Tibial nerve (tissue), 4 donors: ENCODE results near the gene SUV39H1. TPM values are rescaled to one million over a fixed set of nuclear protein-coding genes. Genes with fewer than 3 reads are reported as not detected.

Source experiments
- DNase-seq, 2 donors: peaks; one replicate each; pipeline ENCODE4 v3.0.0-alpha.2; 2019; ENCODE audit warnings: low spot score in 2 of 2
- H3K27ac ChIP-seq, 4 donors: fragments of 200-600 bp; sonication (generic) in 3 of 4; one replicate each; pipeline ENCODE4 v1.5.1; 2017 to 2019; ENCODE audit warnings: mild to moderate bottlenecking in 1 of 4
- H3K27me3 ChIP-seq, 2 donors: fragments of 200-600 bp; sonication (generic) in 1 of 2; one replicate each; pipeline versions ENCODE4 v1.5.1 to v1.6.0; 2017 to 2019
- H3K36me3 ChIP-seq, 3 donors: fragments of 200-600 bp; sonication (generic); one replicate each; pipeline ENCODE4 v1.5.1; 2018 to 2019
- H3K4me1 ChIP-seq, 4 donors: fragments of 200-600 bp; sonication (generic) in 3 of 4; one replicate each; pipeline ENCODE4 v1.5.1; 2017 to 2019
- H3K4me3 ChIP-seq, 4 donors: fragments of 200-600 bp; sonication (generic) in 3 of 4; one replicate each; pipeline ENCODE4 v1.5.1; 2017 to 2019; ENCODE audit warnings: mild to moderate bottlenecking in 1 of 4, moderate library complexity in 1 of 4
- H3K9me3 ChIP-seq, 4 donors: fragments of 200-600 bp; sonication (generic) in 3 of 4; one replicate each; pipeline ENCODE4 v1.5.1; 2017 to 2019
- EP300 ChIP-seq, 2 donors: sonication (generic); formaldehyde crosslinking; IDR thresholded peaks; one replicate each; pipeline ENCODE4 v1.6.1; 2017; ENCODE audit warnings: antibody characterized with exemption in 2 of 2, mild to moderate bottlenecking in 1 of 2
- POLR2A ChIP-seq, 2 donors: fragments of 450-650 bp; IDR thresholded peaks; one replicate each; pipeline ENCODE4 v1.6.1; 2017; ENCODE audit warnings: antibody characterized with exemption in 2 of 2, mild to moderate bottlenecking in 2 of 2, moderate library complexity in 2 of 2
- WGBS, 2 donors: methylation state at CpG; one replicate each; pipeline ENCODE4 v1.1.5; 2018; 5-methylcytosine and 5-hydroxymethylcytosine counted together
- total RNA-seq, 4 donors: library from RNA; depleted of rRNA; stranded (reverse); fragments of >200 nt; gene quantifications; one replicate each; pipeline ENCODE4 v1.1.0, GENCODE V29; 2016
- TF ChIP-seq, protein P1 (sequence below), 5 experiments: fragments of 200-600 bp in 3 of 5; fragments of 450-650 bp in 2 of 5; sonication (generic) in 3 of 5; IDR thresholded peaks; one replicate each; pipeline ENCODE4 v1.5.1; 2016 to 2019; ENCODE audit warnings: antibody characterized with exemption in 5 of 5, mild to moderate bottlenecking in 3 of 5, moderate library complexity in 2 of 5

SUV39H1 gene
- total RNA-seq, 4 donors from 2014 or later: 4.2 to 10.0 (median 5.2) TPM

DNA sequence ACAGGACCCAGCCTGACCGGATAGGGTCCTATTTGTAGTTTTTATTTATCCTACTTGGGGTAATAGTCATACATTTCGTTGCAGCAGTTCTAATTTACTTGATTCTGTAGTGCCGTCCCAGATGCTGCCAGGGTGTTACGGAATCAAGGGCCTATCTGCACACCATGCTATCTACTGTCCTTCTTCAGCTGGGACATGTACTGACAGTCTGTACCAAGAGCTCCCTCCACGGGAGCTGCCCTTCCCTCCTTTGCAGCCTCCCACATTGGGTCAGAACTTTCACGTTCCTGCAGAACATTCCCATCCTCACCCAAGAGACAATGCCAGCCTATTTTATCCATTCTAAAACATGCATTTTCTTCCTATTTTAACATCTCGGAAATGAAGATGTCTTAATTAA is 6.7 kb downstream of the SUV39H1 start:
- peaks cover 0 to 76% (median 0%) of the 10 kb centered on the region in 3 donors for H3K36me3 ChIP-seq
- TF ChIP-seq POLR2A (IDR thresholded peaks at IDR 0.05): no peak
- TF ChIP-seq, protein P1, sequence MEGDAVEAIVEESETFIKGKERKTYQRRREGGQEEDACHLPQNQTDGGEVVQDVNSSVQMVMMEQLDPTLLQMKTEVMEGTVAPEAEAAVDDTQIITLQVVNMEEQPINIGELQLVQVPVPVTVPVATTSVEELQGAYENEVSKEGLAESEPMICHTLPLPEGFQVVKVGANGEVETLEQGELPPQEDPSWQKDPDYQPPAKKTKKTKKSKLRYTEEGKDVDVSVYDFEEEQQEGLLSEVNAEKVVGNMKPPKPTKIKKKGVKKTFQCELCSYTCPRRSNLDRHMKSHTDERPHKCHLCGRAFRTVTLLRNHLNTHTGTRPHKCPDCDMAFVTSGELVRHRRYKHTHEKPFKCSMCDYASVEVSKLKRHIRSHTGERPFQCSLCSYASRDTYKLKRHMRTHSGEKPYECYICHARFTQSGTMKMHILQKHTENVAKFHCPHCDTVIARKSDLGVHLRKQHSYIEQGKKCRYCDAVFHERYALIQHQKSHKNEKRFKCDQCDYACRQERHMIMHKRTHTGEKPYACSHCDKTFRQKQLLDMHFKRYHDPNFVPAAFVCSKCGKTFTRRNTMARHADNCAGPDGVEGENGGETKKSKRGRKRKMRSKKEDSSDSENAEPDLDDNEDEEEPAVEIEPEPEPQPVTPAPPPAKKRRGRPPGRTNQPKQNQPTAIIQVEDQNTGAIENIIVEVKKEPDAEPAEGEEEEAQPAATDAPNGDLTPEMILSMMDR (IDR thresholded peaks at IDR 0.05): no peak
- TF ChIP-seq EP300 (IDR thresholded peaks at IDR 0.05): no peak
- WGBS, 2 donors: 71 to 74% methylated on average over 7 of the region's 7 CpGs

DNA sequence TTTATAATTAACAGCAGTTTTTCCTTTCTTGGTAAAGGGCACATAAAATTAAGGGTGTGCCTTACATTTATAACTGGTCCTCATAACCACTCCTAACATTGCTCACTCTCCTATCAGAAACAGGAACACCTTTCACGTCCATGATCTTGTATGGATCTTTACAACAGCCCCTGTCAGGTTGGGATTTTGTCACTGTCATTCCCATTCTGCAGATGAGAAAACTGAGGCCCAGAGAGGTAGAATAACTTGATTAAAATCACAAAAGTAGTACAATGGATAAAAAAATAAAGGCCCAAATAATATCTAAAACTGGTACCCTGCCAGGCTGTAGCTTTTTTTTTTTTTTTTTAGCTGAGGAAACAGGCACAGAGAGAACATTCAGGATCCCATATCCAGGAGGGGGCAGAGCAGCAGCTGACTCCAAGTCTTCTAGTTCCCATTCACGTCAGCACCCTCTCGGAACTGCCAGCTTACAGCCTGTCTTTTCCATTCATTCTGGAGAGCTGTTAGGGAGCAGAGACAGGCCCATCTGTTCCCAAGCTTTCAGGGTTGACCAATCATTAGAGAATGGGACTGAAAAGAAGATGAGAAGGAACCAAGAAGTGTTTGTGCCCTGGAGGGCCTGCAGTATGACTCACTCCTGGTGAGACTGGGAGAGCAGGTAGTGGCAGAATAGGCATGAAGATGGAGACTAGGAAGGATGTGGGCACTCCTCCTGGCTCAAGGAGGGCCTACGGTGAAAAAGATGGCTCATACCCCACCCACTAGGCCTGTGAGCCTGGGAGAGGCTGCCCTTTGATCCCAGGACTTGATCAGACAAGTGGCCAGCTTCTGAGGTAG is 7.3 kb downstream of the SUV39H1 start:
- DNase-seq: no peak
- Histone ChIP-seq H3K4me3 (no peak overlapping the region), H3K9me3 (no peaks in the 10 kb centered on the region), H3K36me3 (peaks cover 0 to 76% (median 0%) of the 10 kb centered on the region in 3 donors), H3K27ac (peak overlapping the region in 1 of 4 donors; percentile 11), H3K4me1 (no peaks in the 10 kb centered on the region), H3K27me3 (no peaks in the 10 kb centered on the region)
- TF ChIP-seq POLR2A (IDR thresholded peaks at IDR 0.05): no peak
- no peak for TF ChIP-seq EP300 (IDR thresholded peaks at IDR 0.05)
- TF ChIP-seq, protein P1 (IDR thresholded peaks at IDR 0.05): no peak
- 41 to 61% methylated on average over 4 of the region's 4 CpGs for WGBS, 2 donors

More for the DNA sequence above, 6.7 kb downstream of the SUV39H1 start:
- DNase-seq: no peak
- no peak overlapping the region for H3K4me3 ChIP-seq
- H3K9me3 ChIP-seq: no peaks in the 10 kb centered on the region
- no peaks in the 10 kb centered on the region for H3K27me3 ChIP-seq
- no peaks in the 10 kb centered on the region for H3K4me1 ChIP-seq
- no peak overlapping the region for H3K27ac ChIP-seq

DNA sequence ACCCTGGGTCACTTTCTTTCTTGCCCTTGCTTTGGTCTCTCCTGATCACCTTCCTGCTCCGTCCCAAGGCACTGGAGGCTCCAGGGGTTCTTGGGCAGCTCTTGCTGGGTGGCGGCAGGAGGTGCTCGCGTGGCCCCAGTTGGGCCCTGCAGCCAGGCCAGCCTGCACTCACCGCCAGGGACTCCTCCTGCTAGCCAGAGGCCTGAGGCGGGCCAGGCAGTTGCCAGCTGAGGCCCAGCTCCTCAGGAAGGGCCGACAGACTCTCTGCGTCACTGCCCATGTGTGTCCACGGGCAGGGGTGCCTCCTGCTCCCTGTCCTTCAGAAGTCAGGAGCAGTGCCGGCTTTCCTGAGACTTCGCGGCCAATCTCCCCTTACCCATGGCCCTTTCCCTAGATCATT is 9.3 kb downstream of the SUV39H1 start:
- Histone ChIP-seq H3K4me3 (no peak overlapping the region), H3K36me3 (peaks cover 0 to 56% (median 0%) of the 10 kb centered on the region in 3 donors), H3K4me1 (no peaks in the 10 kb centered on the region), H3K9me3 (no peaks in the 10 kb centered on the region), H3K27ac (no peak overlapping the region), H3K27me3 (no peaks in the 10 kb centered on the region)
- no peak for DNase-seq
- 87 to 96% methylated on average over 3 to 12 of the region's 12 CpGs for WGBS, 2 donors
- TF ChIP-seq EP300 (IDR thresholded peaks at IDR 0.05) (no peak), POLR2A (IDR thresholded peaks at IDR 0.05) (no peak)
- TF ChIP-seq, protein P1 (IDR thresholded peaks at IDR 0.05): no peak

DNA sequence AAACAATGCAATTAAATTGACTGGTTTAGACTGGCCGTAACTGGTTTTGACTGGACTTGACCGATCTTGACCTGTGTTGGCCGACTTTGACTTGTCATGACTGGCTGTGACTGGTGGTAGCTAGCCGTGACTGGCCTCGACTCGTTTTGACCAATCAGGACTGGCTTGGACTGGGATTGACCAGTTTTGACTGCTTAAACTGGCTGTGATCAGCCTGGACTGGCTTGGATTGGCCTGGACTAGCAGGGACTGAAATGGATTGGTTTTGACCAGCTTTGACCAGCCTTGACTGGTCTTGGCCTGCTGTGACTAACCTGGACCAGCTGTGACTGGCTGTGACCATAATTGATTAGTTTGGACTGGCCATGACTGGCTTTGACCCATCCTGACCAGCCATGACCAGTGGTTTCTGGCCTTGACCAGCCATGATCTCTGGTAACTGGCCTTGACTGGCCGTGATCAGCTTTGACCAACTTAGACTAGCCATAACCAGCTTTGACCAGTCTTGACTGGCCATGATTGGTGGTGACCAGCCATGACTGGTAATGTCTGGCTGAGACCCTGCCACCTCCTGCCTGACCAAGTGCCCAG is 13.1 kb downstream of the SUV39H1 start:
- DNase-seq: no peak
- no peak overlapping the region for H3K27ac ChIP-seq
- H3K4me1 ChIP-seq: no peaks in the 10 kb centered on the region
- H3K4me3 ChIP-seq: no peak overlapping the region
- no peaks in the 10 kb centered on the region for H3K9me3 ChIP-seq
- WGBS, 2 donors: 87 to 100% methylated on average over 1 to 7 of the region's 7 CpGs
- H3K27me3 ChIP-seq: no peaks in the 10 kb centered on the region
- peaks cover 0 to 30% (median 0%) of the 10 kb centered on the region in 3 donors for H3K36me3 ChIP-seq
- TF ChIP-seq, protein P1 (IDR thresholded peaks at IDR 0.05): no peak
- TF ChIP-seq EP300 (IDR thresholded peaks at IDR 0.05) (no peak), POLR2A (IDR thresholded peaks at IDR 0.05) (no peak)
